ENCODE results near the gene SETMAR.

The SETMAR gene

GRCh38 chr3:4279516-4280105 is 23.6 kb upstream of the SETMAR start:
- no peak overlapping the region for H3K27ac ChIP-seq (ENCODE audit: poor library complexity, severe bottlenecking)
- H3K4me1 ChIP-seq (ENCODE audit: insufficient read depth, poor library complexity, severe bottlenecking): no peaks in the 10 kb centered on the region
- H3K36me3 ChIP-seq (ENCODE audit: low read depth): no peaks in the 10 kb centered on the region
- no peak for ATAC-seq (ENCODE audit: low read depth)
- no peak overlapping the region for H3K4me3 ChIP-seq (ENCODE audit: severe bottlenecking)
- no peak for TF ChIP-seq CTCF (IDR thresholded peaks at IDR 0.05; ENCODE audit: poor library complexity, severe bottlenecking)
- no peaks in the 10 kb centered on the region for H3K27me3 ChIP-seq (ENCODE audit: insufficient read depth, poor library complexity, severe bottlenecking)
- H3K9me3 ChIP-seq (ENCODE audit: severe bottlenecking): no peaks in the 10 kb centered on the region
- DNase-seq (ENCODE audit: low spot score): no peak

- no peak overlapping the region for H3K4me3 ChIP-seq (ENCODE audit: severe bottlenecking)
- ATAC-seq (ENCODE audit: low read depth): no peak
- H3K27me3 ChIP-seq (ENCODE audit: insufficient read depth, poor library complexity, severe bottlenecking): no peaks in the 10 kb centered on the region
- no peaks in the 10 kb centered on the region for H3K9me3 ChIP-seq (ENCODE audit: severe bottlenecking)
- H3K4me1 ChIP-seq (ENCODE audit: insufficient read depth, poor library complexity, severe bottlenecking): no peaks in the 10 kb centered on the region
- H3K36me3 ChIP-seq (ENCODE audit: low read depth): no peaks in the 10 kb centered on the region
- DNase-seq (ENCODE audit: low spot score): no peak
- TF ChIP-seq CTCF (IDR thresholded peaks at IDR 0.05; ENCODE audit: poor library complexity, severe bottlenecking): no peak
- no peak overlapping the region for H3K27ac ChIP-seq (ENCODE audit: poor library complexity, severe bottlenecking)
Observed at GRCh38 chr3:4281991-4282390, 21.2 kb upstream of the SETMAR start.

GRCh38 chr3:4284865-4285264 is 18.3 kb upstream of the SETMAR start:
- no peaks in the 10 kb centered on the region for H3K9me3 ChIP-seq (ENCODE audit: severe bottlenecking)
- no peaks in the 10 kb centered on the region for H3K36me3 ChIP-seq (ENCODE audit: low read depth)
- no peak overlapping the region for H3K4me3 ChIP-seq (ENCODE audit: severe bottlenecking)
- no peak for TF ChIP-seq CTCF (IDR thresholded peaks at IDR 0.05; ENCODE audit: poor library complexity, severe bottlenecking)
- no peaks in the 10 kb centered on the region for H3K4me1 ChIP-seq (ENCODE audit: insufficient read depth, poor library complexity, severe bottlenecking)
- DNase-seq (ENCODE audit: low spot score) (no peak), ATAC-seq (ENCODE audit: low read depth) (no peak)
- no peak overlapping the region for H3K27ac ChIP-seq (ENCODE audit: poor library complexity, severe bottlenecking)
- peaks cover 3% of the 10 kb centered on the region for H3K27me3 ChIP-seq (ENCODE audit: insufficient read depth, poor library complexity, severe bottlenecking)

- Histone ChIP-seq H3K27ac (ENCODE audit: poor library complexity, severe bottlenecking) (no peak overlapping the region), H3K9me3 (ENCODE audit: severe bottlenecking) (no peaks in the 10 kb centered on the region), H3K36me3 (ENCODE audit: low read depth) (no peaks in the 10 kb centered on the region), H3K27me3 (ENCODE audit: insufficient read depth, poor library complexity, severe bottlenecking) (peaks cover 9% of the 10 kb centered on the region), H3K4me3 (ENCODE audit: severe bottlenecking) (no peak overlapping the region), H3K4me1 (ENCODE audit: insufficient read depth, poor library complexity, severe bottlenecking) (no peaks in the 10 kb centered on the region)
- ATAC-seq (ENCODE audit: low read depth): no peak
- DNase-seq (ENCODE audit: low spot score): no peak
- no peak for TF ChIP-seq CTCF (IDR thresholded peaks at IDR 0.05; ENCODE audit: poor library complexity, severe bottlenecking)
Observed at GRCh38 chr3:4289044-4289443, 14.1 kb upstream of the SETMAR start.

- Histone ChIP-seq H3K27ac (ENCODE audit: poor library complexity, severe bottlenecking) (no peak overlapping the region), H3K9me3 (ENCODE audit: severe bottlenecking) (no peaks in the 10 kb centered on the region), H3K4me3 (ENCODE audit: severe bottlenecking) (no peak overlapping the region), H3K27me3 (ENCODE audit: insufficient read depth, poor library complexity, severe bottlenecking) (peaks cover 9% of the 10 kb centered on the region), H3K4me1 (ENCODE audit: insufficient read depth, poor library complexity, severe bottlenecking) (no peaks in the 10 kb centered on the region), H3K36me3 (ENCODE audit: low read depth) (no peaks in the 10 kb centered on the region)
- TF ChIP-seq CTCF (IDR thresholded peaks at IDR 0.05; ENCODE audit: poor library complexity, severe bottlenecking): peak; percentile 87
- DNase-seq (ENCODE audit: low spot score) (no peak), ATAC-seq (ENCODE audit: low read depth) (peak; percentile 45; the same call in 1 of the 3 replicates)
Observed at GRCh38 chr3:4290272-4290893, 12.8 kb upstream of the SETMAR start.
